Endothelial cell of umbilical vein (primary cell): Measurements from ENCODE around the gene PIGA. TPM values are rescaled to one million over a fixed set of nuclear protein-coding genes. Genes with fewer than 3 reads are reported as not detected.

ENCODE experiments used
- Bru-seq: library from RNA; stranded (reverse); fragments of 400-500 nt; gene quantifications from one replicate; lab custom pipeline; 2021; lab: Mats Ljungman, UMichigan
- BruChase-seq, 2 experiments: library from RNA; stranded (reverse); fragments of 400-500 nt; gene quantifications; one replicate each; lab custom pipeline; 2021; lab: Mats Ljungman, UMichigan
- BruUV-seq: library from RNA; stranded (reverse); fragments of 400-500 nt; replicated peaks from 2 replicates; lab custom pipeline; 2021; lab: Mats Ljungman, UMichigan
- CTCF ChIA-PET: fragments of 300-600, 350-600 bp; sonication (Branson Sonifier 250); formaldehyde crosslinking; loops from one replicate; lab custom pipeline; 2021; ENCODE audit warnings: antibody characterized with exemption, inconsistent platforms; lab: Charles Lee
- POLR2A ChIA-PET: fragments of 300-600, 350-600 bp; sonication (Branson Sonifier 250); formaldehyde crosslinking; loops from one replicate; lab custom pipeline; 2021; ENCODE audit warnings: antibody characterized with exemption, inconsistent platforms; lab: Charles Lee
- DNase-seq: peaks from one replicate; pipeline ENCODE4 v3.0.0-alpha.2; 2011; ENCODE audit warnings: low read depth, low spot score
- FAIRE-seq: peaks from 2 replicates; lab custom pipeline; 2011; peaks lifted over from hg19 to GRCh38; lab: Jason Lieb, UNC
- H2AFZ ChIP-seq: 2 replicates; pipeline ENCODE4 v1.6.0; 2012; ENCODE audit warnings: low read depth, low read length, control low read depth, inconsistent platforms
- H3K27ac ChIP-seq: 2 replicates; pipeline ENCODE4 v1.5.1; 2011; ENCODE audit warnings: low read depth, mild to moderate bottlenecking, control low read depth, low read length, moderate library complexity; ENCODE audit not compliant: insufficient read depth
- H3K27me3 ChIP-seq, 2 experiments: 2 replicates each; pipeline versions ENCODE4 v1.6.0 to v1.6.1; 2011; ENCODE audit warnings: low read length in 2 of 2, mixed read lengths in 1 of 2; ENCODE audit not compliant: control insufficient read depth in 2 of 2, insufficient read depth in 2 of 2
- H3K36me3 ChIP-seq, 2 experiments: 2 replicates in 1 of 2; 3 replicates in 1 of 2; pipeline ENCODE4 v1.5.1; 2011; ENCODE audit warnings: low read length in 2 of 2, mild to moderate bottlenecking in 1 of 2, moderate library complexity in 1 of 2; ENCODE audit not compliant: control insufficient read depth in 2 of 2, insufficient read depth in 2 of 2; ENCODE audit errors: extremely low read depth in 1 of 2
- H3K4me1 ChIP-seq: 3 replicates; pipeline ENCODE4 v1.5.1; 2011; ENCODE audit warnings: mild to moderate bottlenecking, low read length; ENCODE audit not compliant: control insufficient read depth, insufficient read depth; ENCODE audit errors: extremely low read depth
- H3K4me2 ChIP-seq: 2 replicates; pipeline ENCODE4 v1.6.1; 2011; ENCODE audit warnings: low read length, control low read depth, mixed read lengths; ENCODE audit not compliant: insufficient read depth
- H3K4me3 ChIP-seq, 3 experiments: fragments of 200-600 bp in 1 of 3; sonication (generic), shearing (Covaris generic) in 1 of 3; replicated peaks in 1 of 3; 2 replicates each; pipeline ENCODE4 v1.5.1; 2011 to 2016; ENCODE audit warnings: control low read depth in 3 of 3, low read length in 3 of 3, mild to moderate bottlenecking in 2 of 3, inconsistent platforms in 1 of 3, low read depth in 1 of 3, moderate library complexity in 1 of 3; ENCODE audit not compliant: insufficient read depth in 1 of 3
- H3K79me2 ChIP-seq: 2 replicates; pipeline ENCODE4 v1.6.0; 2012; ENCODE audit warnings: low read length, inconsistent platforms; ENCODE audit not compliant: control insufficient read depth, insufficient read depth
- H3K9ac ChIP-seq: replicated peaks from 2 replicates; pipeline ENCODE3; 2011; ENCODE audit warnings: low read length, control low read depth; ENCODE audit not compliant: insufficient read depth; ENCODE audit errors: extremely low read depth
- H3K9me1 ChIP-seq: replicated peaks from 3 replicates; pipeline ENCODE4 v1.6.0; 2011; ENCODE audit warnings: mild to moderate bottlenecking, low read length; ENCODE audit not compliant: control insufficient read depth, insufficient read depth; ENCODE audit errors: extremely low read depth
- H3K9me3 ChIP-seq: replicated peaks from 2 replicates; pipeline ENCODE4 v1.5.1; 2012; ENCODE audit warnings: low read length, inconsistent platforms; ENCODE audit not compliant: control insufficient read depth, insufficient read depth
- H4K20me1 ChIP-seq: replicated peaks from 2 replicates; pipeline ENCODE3; 2011; ENCODE audit warnings: mild to moderate bottlenecking, low read length; ENCODE audit not compliant: control insufficient read depth, insufficient read depth; ENCODE audit errors: extremely low read depth
- EZH2 ChIP-seq: IDR thresholded peaks from 2 replicates; pipeline ENCODE4 v1.6.1; 2012; ENCODE audit warnings: borderline replicate concordance, low read depth, mild to moderate bottlenecking, moderate library complexity, low read length, inconsistent platforms; ENCODE audit not compliant: severe bottlenecking
- GATA2 ChIP-seq: IDR thresholded peaks from 2 replicates; pipeline ENCODE4 v1.7.0; 2011; ENCODE audit warnings: low read depth, mild to moderate bottlenecking, moderate library complexity, mixed read lengths, low read length; ENCODE audit not compliant: insufficient read length, insufficient read depth
- POLR2AphosphoS5 ChIP-seq: IDR thresholded peaks from 2 replicates; pipeline ENCODE4 v1.6.1; 2012; ENCODE audit warnings: low read depth, mild to moderate bottlenecking, control low read depth, low read length, moderate library complexity; ENCODE audit not compliant: insufficient read depth
- dilution Hi-C: fragments of 300-500 bp; cut with MboI; formaldehyde crosslinking; loops from one replicate; pipeline ENCODE4 v1.15.0; 2019; ENCODE audit warnings: low sequenced_read_pairs; ENCODE audit not compliant: extremely low pct_ligation_motif_present
- intact Hi-C: fragments of 100-400 bp; cut with micrococcal nuclease; formaldehyde crosslinking; loops from one replicate; pipeline ENCODE4 v1.10.0; 2022
- long read RNA-seq: library from polyadenylated mRNA; stranded (forward); transcript quantifications from one replicate; pipeline ENCODE4 v2.0.0, GENCODE V29; 2021
- polyA minus RNA-seq, 3 experiments: library from RNA; depleted of rRNA, polyadenylated mRNA; stranded (reverse); fragments of >200 nt; gene quantifications; 1 replicate in 1 of 3; 2 replicates in 2 of 3; pipeline ENCODE4 v1.2.3, GENCODE V29; 2011
- polyA plus RNA-seq, 4 experiments: library from polyadenylated mRNA; depleted of rRNA in 3 of 4; stranded (reverse) in 3 of 4; unstranded in 1 of 4; fragments of >200 nt; gene quantifications; 2 replicates each; pipeline versions ENCODE4 v1.2.1 to v1.2.3, GENCODE V29; 2011 to 2012; ENCODE audit warnings: missing spikeins in 1 of 4
- total RNA-seq: library from RNA; stranded (reverse); gene quantifications from 2 replicates; pipeline ENCODE4 v1.2.3, GENCODE V29; 2021
- TF ChIP-seq, protein P1 (sequence below), 2 donors: IDR thresholded peaks; 1 replicate in 1 of 2; 2 replicates in 1 of 2; pipeline ENCODE4 v1.5.1; 2011; ENCODE audit warnings: low read length in 2 of 2, mild to moderate bottlenecking in 2 of 2, moderate library complexity in 2 of 2, control low read depth in 1 of 2, inconsistent platforms in 1 of 2, low read depth in 1 of 2; ENCODE audit not compliant: insufficient read depth in 1 of 2; ENCODE audit errors: extremely low read depth in 1 of 2
- TF ChIP-seq, protein P2 (sequence below): IDR thresholded peaks from 2 replicates; pipeline ENCODE4 v1.6.1; 2011; ENCODE audit not compliant: insufficient read depth, insufficient read length

PIGA gene, protein sequence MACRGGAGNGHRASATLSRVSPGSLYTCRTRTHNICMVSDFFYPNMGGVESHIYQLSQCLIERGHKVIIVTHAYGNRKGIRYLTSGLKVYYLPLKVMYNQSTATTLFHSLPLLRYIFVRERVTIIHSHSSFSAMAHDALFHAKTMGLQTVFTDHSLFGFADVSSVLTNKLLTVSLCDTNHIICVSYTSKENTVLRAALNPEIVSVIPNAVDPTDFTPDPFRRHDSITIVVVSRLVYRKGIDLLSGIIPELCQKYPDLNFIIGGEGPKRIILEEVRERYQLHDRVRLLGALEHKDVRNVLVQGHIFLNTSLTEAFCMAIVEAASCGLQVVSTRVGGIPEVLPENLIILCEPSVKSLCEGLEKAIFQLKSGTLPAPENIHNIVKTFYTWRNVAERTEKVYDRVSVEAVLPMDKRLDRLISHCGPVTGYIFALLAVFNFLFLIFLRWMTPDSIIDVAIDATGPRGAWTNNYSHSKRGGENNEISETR
- 12.1 TPM in 2 replicates for total RNA-seq
- 3.5 and 4.0 TPM in 2 replicates for polyA plus RNA-seq
- polyA plus RNA-seq (2011; cell fraction: cytosol; rRNA removed): 3.1 and 3.4 TPM in 2 replicates
- polyA plus RNA-seq (2011; cell fraction: nucleus; rRNA removed): 12.9 and 16.6 TPM in 2 replicates
- 5.1 and 7.8 TPM in 2 replicates for polyA plus RNA-seq (2012)
- 13.1 and 14.1 TPM in 2 replicates for polyA minus RNA-seq
- polyA minus RNA-seq (2011; cell fraction: cytosol; rRNA and poly(A)+ RNA removed): 16.4 TPM
- polyA minus RNA-seq (2011; cell fraction: nucleus; rRNA and poly(A)+ RNA removed): 21.2 and 46.0 TPM in 2 replicates
- percentile 68 among the genes with signal in this experiment for Bru-seq, nascent RNA
- percentile 56 among the genes with signal in this experiment for BruChase-seq, experiment 1, labeled RNA remaining after a 6-hour chase
- percentile 68 among the genes with signal in this experiment for BruChase-seq, experiment 2, labeled RNA remaining after a 2-hour chase
- long read RNA-seq, transcript PIGA-201 (6 exons, 3,652 nt): major isoform, 5 of 16 reads
- long read RNA-seq, partial matches to known transcripts: 1 of 16 reads
- long read RNA-seq, other reads (novel, unspliced or antisense): 3 of 16 reads

DNA sequence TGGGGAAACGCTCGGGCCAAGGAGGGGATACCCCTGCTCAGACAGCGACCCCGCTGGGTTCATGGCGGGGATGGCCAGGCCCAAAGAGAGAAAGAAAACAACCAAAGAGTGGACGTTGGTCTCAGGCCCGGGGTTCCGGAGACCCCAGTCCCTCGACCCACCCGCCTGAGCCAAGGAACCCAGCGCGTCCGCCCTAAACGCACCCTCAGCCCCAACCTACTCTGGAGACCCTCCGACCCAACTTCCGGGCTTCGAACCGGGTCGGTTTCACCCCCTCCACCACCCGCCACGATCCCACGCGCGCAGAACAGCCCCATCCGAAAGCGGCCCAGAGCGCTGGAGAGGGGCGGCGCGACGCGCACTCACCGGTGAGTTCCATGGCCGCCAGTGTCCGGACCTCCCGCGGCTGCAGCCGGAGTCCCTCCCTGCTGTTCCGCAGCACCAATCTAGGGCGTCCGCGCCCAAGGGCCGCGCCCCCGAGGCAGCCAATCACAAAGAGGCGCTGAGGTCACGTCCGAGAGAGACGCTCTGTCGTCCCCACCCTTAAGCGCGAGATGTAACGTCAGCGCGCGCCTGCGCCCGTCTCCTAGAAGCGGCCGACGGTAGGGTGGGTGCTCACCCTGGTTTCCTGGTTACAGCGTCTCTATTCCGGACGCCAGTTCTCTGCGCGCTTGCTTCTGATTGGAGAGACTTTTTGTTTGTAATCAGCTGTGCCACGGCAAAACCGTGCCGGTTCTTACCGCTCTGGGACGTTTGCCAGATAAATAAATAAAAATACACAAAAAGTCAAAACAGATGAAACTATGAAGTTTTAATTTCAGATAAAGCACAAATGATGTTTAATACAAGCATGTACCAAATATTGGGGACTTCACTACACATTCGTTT lies at the start of gene PIGA:
PIGA (minus strand) TSS at position 389 of the 888 bp plus-strand sequence. CDS start 3,593 bp downstream, outside the sequence.
- peaks cover 5 to 6% of the 10 kb centered on the region in 2 experiments for H3K27me3 ChIP-seq
- no peaks in the 10 kb centered on the region for H4K20me1 ChIP-seq
- BruUV-seq: TSS peak; percentile 66
- peak within 1 kb of the TSS; percentile 39 to 89 (median 60) for H3K4me3 ChIP-seq
- peaks cover 0 to 3% of the 10 kb centered on the region in 2 experiments for H3K36me3 ChIP-seq
- H3K9me1 ChIP-seq: no peaks in the 10 kb centered on the region
- peak; percentile 97 for DNase-seq
- peak; percentile 87 for FAIRE-seq
- peak within 1 kb of the TSS; percentile 81 for H3K27ac ChIP-seq
- TF ChIP-seq POLR2AphosphoS5: peak; percentile 47
- no peak for TF ChIP-seq EZH2
- TF ChIP-seq, protein P1, sequence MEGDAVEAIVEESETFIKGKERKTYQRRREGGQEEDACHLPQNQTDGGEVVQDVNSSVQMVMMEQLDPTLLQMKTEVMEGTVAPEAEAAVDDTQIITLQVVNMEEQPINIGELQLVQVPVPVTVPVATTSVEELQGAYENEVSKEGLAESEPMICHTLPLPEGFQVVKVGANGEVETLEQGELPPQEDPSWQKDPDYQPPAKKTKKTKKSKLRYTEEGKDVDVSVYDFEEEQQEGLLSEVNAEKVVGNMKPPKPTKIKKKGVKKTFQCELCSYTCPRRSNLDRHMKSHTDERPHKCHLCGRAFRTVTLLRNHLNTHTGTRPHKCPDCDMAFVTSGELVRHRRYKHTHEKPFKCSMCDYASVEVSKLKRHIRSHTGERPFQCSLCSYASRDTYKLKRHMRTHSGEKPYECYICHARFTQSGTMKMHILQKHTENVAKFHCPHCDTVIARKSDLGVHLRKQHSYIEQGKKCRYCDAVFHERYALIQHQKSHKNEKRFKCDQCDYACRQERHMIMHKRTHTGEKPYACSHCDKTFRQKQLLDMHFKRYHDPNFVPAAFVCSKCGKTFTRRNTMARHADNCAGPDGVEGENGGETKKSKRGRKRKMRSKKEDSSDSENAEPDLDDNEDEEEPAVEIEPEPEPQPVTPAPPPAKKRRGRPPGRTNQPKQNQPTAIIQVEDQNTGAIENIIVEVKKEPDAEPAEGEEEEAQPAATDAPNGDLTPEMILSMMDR (IDR thresholded peaks at IDR 0.05; ENCODE audit: extremely low read depth in 1 of 2, insufficient read depth in 1 of 2, low read depth in 1 of 2, low read length in 2 of 2): no peak
- no peak for TF ChIP-seq GATA2
- TF ChIP-seq, protein P2, sequence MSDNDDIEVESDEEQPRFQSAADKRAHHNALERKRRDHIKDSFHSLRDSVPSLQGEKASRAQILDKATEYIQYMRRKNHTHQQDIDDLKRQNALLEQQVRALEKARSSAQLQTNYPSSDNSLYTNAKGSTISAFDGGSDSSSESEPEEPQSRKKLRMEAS: no peak
- H3K9me3 ChIP-seq: no peaks in the 10 kb centered on the region
- peak within 1 kb of the TSS; percentile 92 for H3K9ac ChIP-seq
- H3K4me1 ChIP-seq: peaks cover 4% of the 10 kb centered on the region
- CTCF ChIA-PET: interaction anchor here (1.2 kb wide), 1 partner anchor 35 kb away, joined by 4 read pairs; no protein-coding TSS in a partner anchor
- dilution Hi-C loops (no loop called here), intact Hi-C loops (loop anchor here (1.0 kb wide), 2 partner anchors 35 to 340 kb away; no protein-coding TSS in a partner anchor)
- H3K4me2 ChIP-seq: peak within 1 kb of the TSS; percentile 85
- peak within 1 kb of the TSS; percentile 71 for H2AFZ ChIP-seq
- no peaks in the 10 kb centered on the region for H3K79me2 ChIP-seq
- POLR2A ChIA-PET: no interaction called here
